Fibroblast of the aortic adventitia (primary cell): ENCODE data around the gene MIER1. TPM values are rescaled to one million over a fixed set of nuclear protein-coding genes. Genes with fewer than 3 reads are reported as not detected.
A peak's percentile ranks its signal among the peaks of the same experiment; 100 is the strongest.
"Not testable (repeated sequence)": the region's sequence is repeated elsewhere in the genome, so short reads cannot be mapped to it uniquely, and the experiment has no call there.

Source experiments
- DNase-seq: peaks from one replicate; pipeline ENCODE4 v3.0.0-alpha.2; 2010; ENCODE audit warnings: low read depth
- H3K4me3 ChIP-seq: 2 replicates; pipeline ENCODE4 v1.5.1; 2011; ENCODE audit warnings: low read depth, mild to moderate bottlenecking, control low read depth, low read length, moderate library complexity
- CTCF ChIP-seq: IDR thresholded peaks from 2 replicates; pipeline ENCODE4 v1.5.1; 2011; ENCODE audit warnings: mild to moderate bottlenecking, low read length, control low read depth, inconsistent platforms; ENCODE audit not compliant: insufficient read depth
- total RNA-seq: library from RNA; depleted of rRNA; stranded (reverse); fragments of >200 nt; gene quantifications from 2 replicates; pipeline ENCODE4 v1.2.3, GENCODE V29; 2012; ENCODE audit warnings: low replicate concordance

MIER1 gene
- total RNA-seq, 1 donor: 62.2 TPM

- DNase-seq: no peak
- H3K4me3 ChIP-seq: no peak overlapping the region
- no peak for TF ChIP-seq CTCF
Observed at GRCh38 chr1:66978201-66978600, 53.4 kb downstream of the MIER1 start.

- not testable (repeated sequence) for H3K4me3 ChIP-seq, DNase-seq
Observed at GRCh38 chr1:66979621-66980020, 54.8 kb downstream of the MIER1 start.

- no peak for TF ChIP-seq CTCF
- H3K4me3 ChIP-seq: no peak overlapping the region
- DNase-seq: peak; percentile 42
Observed at GRCh38 chr1:66980745-66981367, 56.1 kb downstream of the MIER1 start.

GRCh38 chr1:66981679-66982078 lies 56.9 kb downstream of the MIER1 start:
- no peak for TF ChIP-seq CTCF
- peak overlapping the region; percentile 25 for H3K4me3 ChIP-seq
- peak; percentile 51 for DNase-seq

GRCh38 chr1:66982561-66983260 lies 57.9 kb downstream of the MIER1 start:
- no peak for TF ChIP-seq CTCF
- no peak overlapping the region for H3K4me3 ChIP-seq
- DNase-seq: no peak

GRCh38 chr1:66984491-66984890 lies 59.7 kb downstream of the MIER1 start:
- DNase-seq: no peak
- no peak for TF ChIP-seq CTCF
- H3K4me3 ChIP-seq: no peak overlapping the region

GRCh38 chr1:66985835-66986234 lies 61.0 kb downstream of the MIER1 start:
- no peak for TF ChIP-seq CTCF
- H3K4me3 ChIP-seq: no peak overlapping the region

More at GRCh38 chr1:66985835-66986234, 61.0 kb downstream of the MIER1 start:
- DNase-seq: no peak
